D341Med (cell line): ENCODE measurements around the gene GDPD1.
A peak's percentile ranks its signal among the peaks of the same experiment; 100 is the strongest.
"Not testable (repeated sequence)": the region's sequence is repeated elsewhere in the genome, so short reads cannot be mapped to it uniquely, and the experiment has no call there.

Source experiments
- DNase-seq: peaks from one replicate; pipeline ENCODE4 v3.0.0; 2012; ENCODE audit warnings: low spot score

GDPD1 gene

GRCh38 chr17:59220328-59221158 lies at the start of gene GDPD1:
GDPD1 (plus strand) TSS chr17:59220511; CDS start chr17:59220610, 99 bp downstream.
- DNase-seq, result peak; percentile 100

- DNase-seq, result no peak
Measured at GRCh38 chr17:59172436-59173004, 47.8 kb upstream of the GDPD1 start.

- no peak for DNase-seq
Measured at GRCh38 chr17:59174671-59175070, 45.6 kb upstream of the GDPD1 start.

- no peak for DNase-seq
Measured at GRCh38 chr17:59175076-59175475, 45.2 kb upstream of the GDPD1 start.

- no peak for DNase-seq
Measured at GRCh38 chr17:59178266-59178985, 41.9 kb upstream of the GDPD1 start.

GRCh38 chr17:59179601-59180000 lies 40.7 kb upstream of the GDPD1 start:
- DNase-seq, result not testable (repeated sequence)

- no peak for DNase-seq
Measured at GRCh38 chr17:59180626-59181025, 39.7 kb upstream of the GDPD1 start.

- DNase-seq, result no peak
Measured at GRCh38 chr17:59181481-59181880, 38.8 kb upstream of the GDPD1 start.

- no peak for DNase-seq
Measured at GRCh38 chr17:59185997-59186396, 34.3 kb upstream of the GDPD1 start.

GRCh38 chr17:59186850-59187249 lies 33.5 kb upstream of the GDPD1 start:
- no peak for DNase-seq

- no peak for DNase-seq
Measured at GRCh38 chr17:59190806-59191205, 29.5 kb upstream of the GDPD1 start.

GRCh38 chr17:59193336-59193862 lies 26.9 kb upstream of the GDPD1 start:
- no peak for DNase-seq

GRCh38 chr17:59199398-59199797 lies 20.9 kb upstream of the GDPD1 start:
- no peak for DNase-seq

- DNase-seq, result no peak
Measured at GRCh38 chr17:59202320-59202719, 18.0 kb upstream of the GDPD1 start.

GRCh38 chr17:59219370-59219769 lies 941 bp upstream of the GDPD1 start:
- DNase-seq, result no peak

GRCh38 chr17:59219992-59220327 lies 351 bp upstream of the GDPD1 start:
- no peak for DNase-seq

- DNase-seq, result peak; percentile 82
Measured at GRCh38 chr17:59221159-59221847, 992 bp downstream of the GDPD1 start.

- DNase-seq, result no peak
Measured at GRCh38 chr17:59223813-59224212, 3.5 kb downstream of the GDPD1 start.

- DNase-seq, result not testable (repeated sequence)
Measured at GRCh38 chr17:59228588-59228987, 8.3 kb downstream of the GDPD1 start.

- DNase-seq, result no peak
Measured at GRCh38 chr17:59230764-59231163, 10.5 kb downstream of the GDPD1 start.

GRCh38 chr17:59234631-59235030 lies 14.3 kb downstream of the GDPD1 start:
- DNase-seq, result no peak

- DNase-seq, result no peak
Measured at GRCh38 chr17:59238906-59239305, 18.6 kb downstream of the GDPD1 start.
